WTC11 (cell line): ENCODE measurements around the gene PSMB9. TPM values are rescaled to one million over a fixed set of nuclear protein-coding genes. Genes with fewer than 3 reads are reported as not detected.

Experiments used
- ATAC-seq: fragments of 200-7000 bp; cut with Tn5 transposase; 2 replicates; pipeline ENCODE4 v1.10.0; 2021; ENCODE audit warnings: mild to moderate bottlenecking, moderate library complexity
- CTCF ChIA-PET: fragments of 300-600 bp; sonication (Branson Sonifier 250); formaldehyde crosslinking; loops from one replicate; lab custom pipeline; 2021; ENCODE audit warnings: antibody characterized with exemption; lab: Charles Lee
- POLR2A ChIA-PET: fragments of 350-600 bp; sonication (Branson Sonifier 250); formaldehyde crosslinking; loops from one replicate; lab custom pipeline; 2021; ENCODE audit warnings: antibody characterized with exemption; lab: Charles Lee
- DNase-seq: peaks from one replicate; pipeline ENCODE4 v3.0.0; 2021; ENCODE audit warnings: low spot score
- H3K27ac Mint-ChIP-seq: 2 replicates; pipeline ENCODE4 v1.8.0; 2021; ENCODE audit warnings: mixed read lengths
- H3K27me3 Mint-ChIP-seq: 2 replicates; pipeline ENCODE4 v1.8.0; 2021; ENCODE audit warnings: low read depth, mild to moderate bottlenecking, moderate library complexity, mixed read lengths
- H3K36me3 Mint-ChIP-seq: 2 replicates; pipeline ENCODE4 v1.8.0; 2021; ENCODE audit warnings: mixed read lengths
- H3K4me1 Mint-ChIP-seq: 2 replicates; pipeline ENCODE4 v1.8.0; 2022; ENCODE audit warnings: mixed read lengths
- H3K4me3 Mint-ChIP-seq: 2 replicates; pipeline ENCODE4 v1.8.0; 2021; ENCODE audit warnings: mild to moderate bottlenecking, moderate library complexity, mixed read lengths
- H3K9me3 Mint-ChIP-seq: 2 replicates; pipeline ENCODE4 v1.8.0; 2021; ENCODE audit warnings: mixed read lengths
- CREM ChIP-seq: sonication (generic); formaldehyde crosslinking; IDR thresholded peaks from 2 replicates; pipeline ENCODE4 v1.8.1; 2022; ENCODE audit warnings: mild to moderate bottlenecking, missing genetic modification reagents, moderate library complexity
- ESRRA ChIP-seq: sonication (generic); formaldehyde crosslinking; IDR thresholded peaks from 2 replicates; pipeline ENCODE4 v1.8.1; 2022; ENCODE audit warnings: mild to moderate bottlenecking, missing genetic modification reagents, borderline replicate concordance
- ETV6 ChIP-seq: sonication (generic); formaldehyde crosslinking; IDR thresholded peaks from 2 replicates; pipeline ENCODE4 v1.8.1; 2022; ENCODE audit warnings: mild to moderate bottlenecking, missing genetic modification reagents
- FOXP1 ChIP-seq: sonication (generic); formaldehyde crosslinking; IDR thresholded peaks from 2 replicates; pipeline ENCODE4 v1.8.0; 2022; ENCODE audit warnings: missing genetic modification reagents, mild to moderate bottlenecking, moderate library complexity, borderline replicate concordance
- HMGA2 ChIP-seq: fragments of 250-450 bp; sonication (Bioruptor Pico); IDR thresholded peaks from 2 replicates; pipeline ENCODE4 v1.4.0; 2021; ENCODE audit warnings: mild to moderate bottlenecking, moderate library complexity
- IRF2 ChIP-seq: sonication (generic); formaldehyde crosslinking; IDR thresholded peaks from 2 replicates; pipeline ENCODE4 v1.8.0; 2022; ENCODE audit warnings: low read depth, missing genetic modification reagents, borderline replicate concordance
- JAZF1 ChIP-seq: fragments of 250-450 bp; sonication (Bioruptor Pico); IDR thresholded peaks from 2 replicates; pipeline ENCODE4 v1.9.0; 2021; ENCODE audit warnings: moderate library complexity, mild to moderate bottlenecking, inconsistent platforms
- RORB ChIP-seq: fragments of 250-450 bp; sonication (Bioruptor Pico); IDR thresholded peaks from 2 replicates; pipeline ENCODE4 v1.9.0; 2021; ENCODE audit warnings: mild to moderate bottlenecking
- SMAD3 ChIP-seq: sonication (generic); formaldehyde crosslinking; IDR thresholded peaks from 2 replicates; pipeline ENCODE4 v1.8.0; 2022; ENCODE audit warnings: missing genetic modification reagents, mild to moderate bottlenecking, borderline replicate concordance
- SOX15 ChIP-seq: fragments of 250-450 bp; sonication (Bioruptor Pico); IDR thresholded peaks from 2 replicates; pipeline ENCODE4 v1.9.0; 2021; ENCODE audit warnings: mild to moderate bottlenecking
- TCF7 ChIP-seq: sonication (generic); formaldehyde crosslinking; IDR thresholded peaks from 2 replicates; pipeline ENCODE4 v1.8.0; 2022; ENCODE audit warnings: mild to moderate bottlenecking, low read depth, missing genetic modification reagents, moderate library complexity
- ZNF121 ChIP-seq: sonication (generic); formaldehyde crosslinking; IDR thresholded peaks from 2 replicates; pipeline ENCODE4 v1.8.0; 2023; ENCODE audit warnings: missing genetic modification reagents
- total RNA-seq: library from RNA; stranded (reverse); gene quantifications from 3 replicates; pipeline ENCODE4 v1.2.3, GENCODE V29; 2021
- TF ChIP-seq, protein P1 (sequence below): sonication (generic); formaldehyde crosslinking; IDR thresholded peaks from 2 replicates; pipeline ENCODE4 v1.8.1; 2023; ENCODE audit warnings: mild to moderate bottlenecking, missing genetic modification reagents, moderate library complexity
- TF ChIP-seq, protein P2 (sequence below): sonication (generic); formaldehyde crosslinking; IDR thresholded peaks from 2 replicates; pipeline ENCODE4 v1.8.1; 2022; ENCODE audit warnings: mild to moderate bottlenecking, moderate library complexity, missing genetic modification reagents
- TF ChIP-seq, protein P3 (sequence below): sonication (generic); formaldehyde crosslinking; IDR thresholded peaks from 2 replicates; pipeline ENCODE4 v1.8.1; 2022; ENCODE audit warnings: missing genetic modification reagents, borderline replicate concordance
- TF ChIP-seq, protein P4 (sequence below): sonication (generic); formaldehyde crosslinking; IDR thresholded peaks from 2 replicates; pipeline ENCODE4 v1.8.1; 2022; ENCODE audit warnings: low read depth, missing genetic modification reagents, borderline replicate concordance
- TF ChIP-seq, protein P5 (sequence below): sonication (generic); formaldehyde crosslinking; conservative IDR thresholded peaks from 2 replicates; pipeline ENCODE4 v1.8.1; 2022; ENCODE audit warnings: mild to moderate bottlenecking, missing genetic modification reagents
- TF ChIP-seq, protein P6 (sequence below): sonication (generic); formaldehyde crosslinking; IDR thresholded peaks from 2 replicates; pipeline ENCODE4 v1.8.1; 2022; ENCODE audit warnings: mild to moderate bottlenecking, missing genetic modification reagents, moderate library complexity, borderline replicate concordance
- TF ChIP-seq, protein P7 (sequence below): fragments of 250-450 bp; sonication (Bioruptor Pico); IDR thresholded peaks from 2 replicates; pipeline ENCODE4 v1.9.0; 2021; ENCODE audit warnings: mild to moderate bottlenecking, borderline replicate concordance
- TF ChIP-seq, protein P8 (sequence below): fragments of 250-450 bp; sonication (Bioruptor Pico); IDR thresholded peaks from 2 replicates; pipeline ENCODE4 v1.9.0; 2021; ENCODE audit warnings: mild to moderate bottlenecking
- TF ChIP-seq, protein P9 (sequence below): sonication (generic); formaldehyde crosslinking; IDR thresholded peaks from 2 replicates; pipeline ENCODE4 v1.8.1; 2023; ENCODE audit warnings: mild to moderate bottlenecking, moderate library complexity, missing genetic modification reagents

The PSMB9 gene
- total RNA-seq, 1 experiment from 2014 or later = 1.8 TPM

DNA sequence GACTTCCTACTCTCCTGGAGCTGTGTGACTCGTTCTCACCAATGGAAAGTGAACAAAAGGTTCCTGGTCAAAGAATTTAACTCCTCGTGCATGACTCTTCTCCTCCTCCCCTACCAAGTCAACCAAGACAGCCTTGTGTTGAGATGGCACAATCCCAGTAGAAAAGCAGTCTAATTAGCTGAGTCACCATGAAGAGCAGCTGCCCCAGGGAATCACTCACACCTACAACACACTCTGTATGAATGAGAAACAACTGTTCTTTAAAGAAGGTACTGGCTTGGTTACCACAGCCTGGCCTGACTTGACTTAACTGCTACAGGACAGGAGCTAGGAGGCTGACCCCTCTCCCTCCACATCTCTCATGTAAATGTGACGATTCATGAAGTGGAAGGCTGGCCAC lies 34.3 kb upstream of the PSMB9 start:
- ChIA-PET POLR2A (no interaction called here), CTCF (interaction anchor here (1.0 to 2.3 kb wide), 4 partner anchors 19 to 133 kb away, joined by 3 to 14 read pairs (median 6); partner anchors contain the start of genes HLA-DMA and TAP2)
- H3K9me3 Mint-ChIP-seq = no peaks in the 10 kb centered on the region
- ATAC-seq (no peak), DNase-seq (no peak)
- TF ChIP-seq SMAD3 (CRISPR knock-in tag) (no peak), SOX15 (no peak), ETV6 (no peak), ZNF121 (CRISPR knock-in tag) (no peak), RORB (CRISPR knock-in tag) (no peak), IRF2 (CRISPR knock-in tag) (no peak), JAZF1 (CRISPR knock-in tag) (no peak), FOXP1 (CRISPR knock-in tag) (no peak), TCF7 (CRISPR knock-in tag) (no peak), CREM (CRISPR knock-in tag) (no peak), HMGA2 (CRISPR knock-in tag) (no peak)
- TF ChIP-seq, protein P1, sequence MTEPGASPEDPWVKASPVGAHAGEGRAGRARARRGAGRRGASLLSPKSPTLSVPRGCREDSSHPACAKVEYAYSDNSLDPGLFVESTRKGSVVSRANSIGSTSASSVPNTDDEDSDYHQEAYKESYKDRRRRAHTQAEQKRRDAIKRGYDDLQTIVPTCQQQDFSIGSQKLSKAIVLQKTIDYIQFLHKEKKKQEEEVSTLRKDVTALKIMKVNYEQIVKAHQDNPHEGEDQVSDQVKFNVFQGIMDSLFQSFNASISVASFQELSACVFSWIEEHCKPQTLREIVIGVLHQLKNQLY (CRISPR knock-in tag) = no peak
- TF ChIP-seq, protein P2, sequence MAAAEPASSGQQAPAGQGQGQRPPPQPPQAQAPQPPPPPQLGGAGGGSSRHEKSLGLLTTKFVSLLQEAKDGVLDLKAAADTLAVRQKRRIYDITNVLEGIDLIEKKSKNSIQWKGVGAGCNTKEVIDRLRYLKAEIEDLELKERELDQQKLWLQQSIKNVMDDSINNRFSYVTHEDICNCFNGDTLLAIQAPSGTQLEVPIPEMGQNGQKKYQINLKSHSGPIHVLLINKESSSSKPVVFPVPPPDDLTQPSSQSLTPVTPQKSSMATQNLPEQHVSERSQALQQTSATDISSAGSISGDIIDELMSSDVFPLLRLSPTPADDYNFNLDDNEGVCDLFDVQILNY (CRISPR knock-in tag) = no peak
- TF ChIP-seq, protein P3, sequence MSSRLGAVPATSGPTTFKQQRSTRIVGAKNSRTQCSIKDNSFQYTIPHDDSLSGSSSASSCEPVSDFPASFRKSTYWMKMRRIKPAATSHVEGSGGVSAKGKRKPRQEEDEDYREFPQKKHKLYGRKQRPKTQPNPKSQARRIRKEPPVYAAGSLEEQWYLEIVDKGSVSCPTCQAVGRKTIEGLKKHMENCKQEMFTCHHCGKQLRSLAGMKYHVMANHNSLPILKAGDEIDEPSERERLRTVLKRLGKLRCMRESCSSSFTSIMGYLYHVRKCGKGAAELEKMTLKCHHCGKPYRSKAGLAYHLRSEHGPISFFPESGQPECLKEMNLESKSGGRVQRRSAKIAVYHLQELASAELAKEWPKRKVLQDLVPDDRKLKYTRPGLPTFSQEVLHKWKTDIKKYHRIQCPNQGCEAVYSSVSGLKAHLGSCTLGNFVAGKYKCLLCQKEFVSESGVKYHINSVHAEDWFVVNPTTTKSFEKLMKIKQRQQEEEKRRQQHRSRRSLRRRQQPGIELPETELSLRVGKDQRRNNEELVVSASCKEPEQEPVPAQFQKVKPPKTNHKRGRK (CRISPR knock-in tag) = no peak
- no peaks in the 10 kb centered on the region for H3K36me3 Mint-ChIP-seq
- H3K27me3 Mint-ChIP-seq = peaks cover 4% of the 10 kb centered on the region
- no peak overlapping the region for H3K4me3 Mint-ChIP-seq
- H3K27ac Mint-ChIP-seq = no peak overlapping the region
- no peaks in the 10 kb centered on the region for H3K4me1 Mint-ChIP-seq

DNA sequence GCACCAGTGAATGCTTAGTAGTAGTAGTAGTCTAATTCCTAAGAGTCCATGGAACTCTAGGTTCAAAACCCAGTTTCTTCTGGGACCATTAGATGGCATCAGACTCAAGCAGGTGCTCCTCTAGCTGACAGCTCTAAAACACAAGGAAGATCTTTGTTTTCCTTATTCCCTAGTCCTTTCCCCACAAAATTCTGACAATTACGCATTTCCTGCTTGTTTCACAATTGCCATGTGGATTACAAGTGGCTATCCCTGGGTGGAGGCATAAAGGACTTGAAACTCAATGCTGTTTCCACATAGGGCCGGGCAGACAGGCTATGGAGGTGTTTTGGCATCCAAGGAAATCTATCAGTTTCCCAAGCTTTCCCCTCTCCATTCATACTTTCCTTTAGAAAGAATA lies 28.0 kb upstream of the PSMB9 start:
- Mint-ChIP-seq H3K4me3 (no peak overlapping the region), H3K4me1 (peaks cover 9% of the 10 kb centered on the region), H3K27me3 (no peaks in the 10 kb centered on the region), H3K9me3 (no peaks in the 10 kb centered on the region), H3K36me3 (peaks cover 7% of the 10 kb centered on the region; the same call in 1 of the 2 replicates), H3K27ac (peak overlapping the region; percentile 68; the same call in 1 of the 2 replicates)
- DNase-seq (no peak), ATAC-seq (peak; percentile 86)
- CTCF ChIA-PET = interaction anchor here (0.7 to 4.7 kb wide), 16 partner anchors 12 to 413 kb away, joined by 3 to 82 read pairs (median 6); partner anchors contain the start of genes HLA-DMA, PSMB9, TAP1 and TAP2
- POLR2A ChIA-PET = interaction anchor here (0.6 to 1.0 kb wide), 2 partner anchors 15 to 146 kb away, joined by 3 to 5 read pairs; no protein-coding TSS in a partner anchor
- TF ChIP-seq, protein P4, sequence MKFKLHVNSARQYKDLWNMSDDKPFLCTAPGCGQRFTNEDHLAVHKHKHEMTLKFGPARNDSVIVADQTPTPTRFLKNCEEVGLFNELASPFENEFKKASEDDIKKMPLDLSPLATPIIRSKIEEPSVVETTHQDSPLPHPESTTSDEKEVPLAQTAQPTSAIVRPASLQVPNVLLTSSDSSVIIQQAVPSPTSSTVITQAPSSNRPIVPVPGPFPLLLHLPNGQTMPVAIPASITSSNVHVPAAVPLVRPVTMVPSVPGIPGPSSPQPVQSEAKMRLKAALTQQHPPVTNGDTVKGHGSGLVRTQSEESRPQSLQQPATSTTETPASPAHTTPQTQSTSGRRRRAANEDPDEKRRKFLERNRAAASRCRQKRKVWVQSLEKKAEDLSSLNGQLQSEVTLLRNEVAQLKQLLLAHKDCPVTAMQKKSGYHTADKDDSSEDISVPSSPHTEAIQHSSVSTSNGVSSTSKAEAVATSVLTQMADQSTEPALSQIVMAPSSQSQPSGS = no peak
- TF ChIP-seq, protein P5, sequence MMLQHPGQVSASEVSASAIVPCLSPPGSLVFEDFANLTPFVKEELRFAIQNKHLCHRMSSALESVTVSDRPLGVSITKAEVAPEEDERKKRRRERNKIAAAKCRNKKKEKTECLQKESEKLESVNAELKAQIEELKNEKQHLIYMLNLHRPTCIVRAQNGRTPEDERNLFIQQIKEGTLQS = no peak
- TF ChIP-seq, protein P6, sequence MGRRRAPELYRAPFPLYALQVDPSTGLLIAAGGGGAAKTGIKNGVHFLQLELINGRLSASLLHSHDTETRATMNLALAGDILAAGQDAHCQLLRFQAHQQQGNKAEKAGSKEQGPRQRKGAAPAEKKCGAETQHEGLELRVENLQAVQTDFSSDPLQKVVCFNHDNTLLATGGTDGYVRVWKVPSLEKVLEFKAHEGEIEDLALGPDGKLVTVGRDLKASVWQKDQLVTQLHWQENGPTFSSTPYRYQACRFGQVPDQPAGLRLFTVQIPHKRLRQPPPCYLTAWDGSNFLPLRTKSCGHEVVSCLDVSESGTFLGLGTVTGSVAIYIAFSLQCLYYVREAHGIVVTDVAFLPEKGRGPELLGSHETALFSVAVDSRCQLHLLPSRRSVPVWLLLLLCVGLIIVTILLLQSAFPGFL (CRISPR knock-in tag) = no peak
- TF ChIP-seq ESRRA (CRISPR knock-in tag) = no peak
- TF ChIP-seq, protein P7, sequence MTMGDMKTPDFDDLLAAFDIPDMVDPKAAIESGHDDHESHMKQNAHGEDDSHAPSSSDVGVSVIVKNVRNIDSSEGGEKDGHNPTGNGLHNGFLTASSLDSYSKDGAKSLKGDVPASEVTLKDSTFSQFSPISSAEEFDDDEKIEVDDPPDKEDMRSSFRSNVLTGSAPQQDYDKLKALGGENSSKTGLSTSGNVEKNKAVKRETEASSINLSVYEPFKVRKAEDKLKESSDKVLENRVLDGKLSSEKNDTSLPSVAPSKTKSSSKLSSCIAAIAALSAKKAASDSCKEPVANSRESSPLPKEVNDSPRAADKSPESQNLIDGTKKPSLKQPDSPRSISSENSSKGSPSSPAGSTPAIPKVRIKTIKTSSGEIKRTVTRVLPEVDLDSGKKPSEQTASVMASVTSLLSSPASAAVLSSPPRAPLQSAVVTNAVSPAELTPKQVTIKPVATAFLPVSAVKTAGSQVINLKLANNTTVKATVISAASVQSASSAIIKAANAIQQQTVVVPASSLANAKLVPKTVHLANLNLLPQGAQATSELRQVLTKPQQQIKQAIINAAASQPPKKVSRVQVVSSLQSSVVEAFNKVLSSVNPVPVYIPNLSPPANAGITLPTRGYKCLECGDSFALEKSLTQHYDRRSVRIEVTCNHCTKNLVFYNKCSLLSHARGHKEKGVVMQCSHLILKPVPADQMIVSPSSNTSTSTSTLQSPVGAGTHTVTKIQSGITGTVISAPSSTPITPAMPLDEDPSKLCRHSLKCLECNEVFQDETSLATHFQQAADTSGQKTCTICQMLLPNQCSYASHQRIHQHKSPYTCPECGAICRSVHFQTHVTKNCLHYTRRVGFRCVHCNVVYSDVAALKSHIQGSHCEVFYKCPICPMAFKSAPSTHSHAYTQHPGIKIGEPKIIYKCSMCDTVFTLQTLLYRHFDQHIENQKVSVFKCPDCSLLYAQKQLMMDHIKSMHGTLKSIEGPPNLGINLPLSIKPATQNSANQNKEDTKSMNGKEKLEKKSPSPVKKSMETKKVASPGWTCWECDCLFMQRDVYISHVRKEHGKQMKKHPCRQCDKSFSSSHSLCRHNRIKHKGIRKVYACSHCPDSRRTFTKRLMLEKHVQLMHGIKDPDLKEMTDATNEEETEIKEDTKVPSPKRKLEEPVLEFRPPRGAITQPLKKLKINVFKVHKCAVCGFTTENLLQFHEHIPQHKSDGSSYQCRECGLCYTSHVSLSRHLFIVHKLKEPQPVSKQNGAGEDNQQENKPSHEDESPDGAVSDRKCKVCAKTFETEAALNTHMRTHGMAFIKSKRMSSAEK (CRISPR knock-in tag) = no peak
- TF ChIP-seq, protein P8, sequence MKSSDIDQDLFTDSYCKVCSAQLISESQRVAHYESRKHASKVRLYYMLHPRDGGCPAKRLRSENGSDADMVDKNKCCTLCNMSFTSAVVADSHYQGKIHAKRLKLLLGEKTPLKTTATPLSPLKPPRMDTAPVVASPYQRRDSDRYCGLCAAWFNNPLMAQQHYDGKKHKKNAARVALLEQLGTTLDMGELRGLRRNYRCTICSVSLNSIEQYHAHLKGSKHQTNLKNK = no peak
- TF ChIP-seq, protein P9, sequence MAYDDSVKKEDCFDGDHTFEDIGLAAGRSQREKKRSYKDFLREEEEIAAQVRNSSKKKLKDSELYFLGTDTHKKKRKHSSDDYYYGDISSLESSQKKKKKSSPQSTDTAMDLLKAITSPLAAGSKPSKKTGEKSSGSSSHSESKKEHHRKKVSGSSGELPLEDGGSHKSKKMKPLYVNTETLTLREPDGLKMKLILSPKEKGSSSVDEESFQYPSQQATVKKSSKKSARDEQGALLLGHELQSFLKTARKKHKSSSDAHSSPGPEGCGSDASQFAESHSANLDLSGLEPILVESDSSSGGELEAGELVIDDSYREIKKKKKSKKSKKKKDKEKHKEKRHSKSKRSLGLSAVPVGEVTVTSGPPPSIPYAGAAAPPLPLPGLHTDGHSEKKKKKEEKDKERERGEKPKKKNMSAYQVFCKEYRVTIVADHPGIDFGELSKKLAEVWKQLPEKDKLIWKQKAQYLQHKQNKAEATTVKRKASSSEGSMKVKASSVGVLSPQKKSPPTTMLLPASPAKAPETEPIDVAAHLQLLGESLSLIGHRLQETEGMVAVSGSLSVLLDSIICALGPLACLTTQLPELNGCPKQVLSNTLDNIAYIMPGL (CRISPR knock-in tag) = no peak
- TF ChIP-seq SOX15 = no peak
- TF ChIP-seq CREM (CRISPR knock-in tag) = no peak
